ENCODE measurements around the gene PRKG1. TPM values are rescaled to one million over a fixed set of nuclear protein-coding genes. Genes with fewer than 3 reads are reported as not detected.

PRKG1 gene
- total and polyA plus RNA-seq, 2 donors (not counting 1 experiment from before 2014, with no cell fraction given): 45.8 to 71.8 TPM

DNA sequence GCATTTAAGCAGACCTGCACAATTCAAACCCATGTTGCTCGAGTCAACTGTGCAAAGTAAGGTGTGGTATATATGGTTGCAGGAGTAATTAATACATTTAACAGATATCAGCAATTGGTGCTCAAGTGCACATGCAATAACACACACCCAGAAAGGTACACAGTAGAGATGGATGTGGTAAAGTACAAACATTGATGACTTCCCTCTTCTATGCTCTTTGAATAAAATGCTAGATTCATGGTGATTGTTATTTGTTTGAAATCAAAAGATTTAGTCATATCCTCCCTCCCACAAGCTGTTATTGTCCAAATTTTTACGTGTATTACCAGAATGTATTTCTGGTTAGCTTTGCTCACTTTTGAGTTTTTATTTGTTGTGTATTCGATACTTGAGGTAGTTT, 887.1 kb downstream of the PRKG1 start:
- Histone ChIP-seq H3K4me2 (ENCODE audit: extremely low read depth, insufficient read depth, low read length) (no peak overlapping the region), H3K27me3 (ENCODE audit: control insufficient read depth, insufficient read depth, low read length) (no peaks in the 10 kb centered on the region), H3K36me3 (ENCODE audit: control insufficient read depth, insufficient read depth, low read length) (no peaks in the 10 kb centered on the region), H3K4me1 (ENCODE audit: control insufficient read depth, extremely low read depth, insufficient read depth, low read length) (peaks cover 2% of the 10 kb centered on the region), H2AFZ (ENCODE audit: low read length) (no peak overlapping the region), H3K79me2 (ENCODE audit: control insufficient read depth, insufficient read depth, low read length) (no peaks in the 10 kb centered on the region), H3K9me3 (ENCODE audit: control insufficient read depth, insufficient read depth, low read depth, low read length) (no peaks in the 10 kb centered on the region), H3K9ac (ENCODE audit: insufficient read depth, low read length) (no peak overlapping the region), H3K4me3 (replicated peaks in 1 of 4; ENCODE audit: control extremely low read depth in 1 of 4, insufficient read depth in 1 of 4, low read depth in 3 of 4, low read length in 4 of 4) (no peak overlapping the region), H3K27ac (ENCODE audit: insufficient read depth, low read length) (no peak overlapping the region), H4K20me1 (ENCODE audit: control insufficient read depth, extremely low read depth, insufficient read depth, low read length) (no peaks in the 10 kb centered on the region)
- TF ChIP-seq EZH2 (IDR thresholded peaks at IDR 0.05; ENCODE audit: low read length, missing control alignments): no peak
- TF ChIP-seq, protein P1, sequence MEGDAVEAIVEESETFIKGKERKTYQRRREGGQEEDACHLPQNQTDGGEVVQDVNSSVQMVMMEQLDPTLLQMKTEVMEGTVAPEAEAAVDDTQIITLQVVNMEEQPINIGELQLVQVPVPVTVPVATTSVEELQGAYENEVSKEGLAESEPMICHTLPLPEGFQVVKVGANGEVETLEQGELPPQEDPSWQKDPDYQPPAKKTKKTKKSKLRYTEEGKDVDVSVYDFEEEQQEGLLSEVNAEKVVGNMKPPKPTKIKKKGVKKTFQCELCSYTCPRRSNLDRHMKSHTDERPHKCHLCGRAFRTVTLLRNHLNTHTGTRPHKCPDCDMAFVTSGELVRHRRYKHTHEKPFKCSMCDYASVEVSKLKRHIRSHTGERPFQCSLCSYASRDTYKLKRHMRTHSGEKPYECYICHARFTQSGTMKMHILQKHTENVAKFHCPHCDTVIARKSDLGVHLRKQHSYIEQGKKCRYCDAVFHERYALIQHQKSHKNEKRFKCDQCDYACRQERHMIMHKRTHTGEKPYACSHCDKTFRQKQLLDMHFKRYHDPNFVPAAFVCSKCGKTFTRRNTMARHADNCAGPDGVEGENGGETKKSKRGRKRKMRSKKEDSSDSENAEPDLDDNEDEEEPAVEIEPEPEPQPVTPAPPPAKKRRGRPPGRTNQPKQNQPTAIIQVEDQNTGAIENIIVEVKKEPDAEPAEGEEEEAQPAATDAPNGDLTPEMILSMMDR (conservative IDR thresholded peaks at IDR 0.05 in 1 of 2, IDR thresholded peaks at IDR 0.05 in 1 of 2; ENCODE audit: low read depth in 1 of 2, low read length in 2 of 2): no peak
- DNase-seq (ENCODE audit: low read depth in 2 of 2): no peak

GRCh38 chr10:51964630-51965029, 890.3 kb downstream of the PRKG1 start:
- Histone ChIP-seq H3K4me2 (ENCODE audit: extremely low read depth, insufficient read depth, low read length) (no peak overlapping the region), H3K4me3 (replicated peaks in 1 of 4; ENCODE audit: control extremely low read depth in 1 of 4, insufficient read depth in 1 of 4, low read depth in 3 of 4, low read length in 4 of 4) (no peak overlapping the region), H2AFZ (ENCODE audit: low read length) (no peak overlapping the region), H3K9me3 (ENCODE audit: control insufficient read depth, insufficient read depth, low read depth, low read length) (no peaks in the 10 kb centered on the region), H3K79me2 (ENCODE audit: control insufficient read depth, insufficient read depth, low read length) (no peaks in the 10 kb centered on the region), H3K27ac (ENCODE audit: insufficient read depth, low read length) (no peak overlapping the region), H4K20me1 (ENCODE audit: control insufficient read depth, extremely low read depth, insufficient read depth, low read length) (no peaks in the 10 kb centered on the region), H3K9ac (ENCODE audit: insufficient read depth, low read length) (no peak overlapping the region), H3K4me1 (ENCODE audit: control insufficient read depth, extremely low read depth, insufficient read depth, low read length) (peaks cover 2% of the 10 kb centered on the region), H3K36me3 (ENCODE audit: control insufficient read depth, insufficient read depth, low read length) (no peaks in the 10 kb centered on the region), H3K27me3 (ENCODE audit: control insufficient read depth, insufficient read depth, low read length) (no peaks in the 10 kb centered on the region)
- TF ChIP-seq EZH2 (IDR thresholded peaks at IDR 0.05; ENCODE audit: low read length, missing control alignments): no peak
- TF ChIP-seq, protein P1 (conservative IDR thresholded peaks at IDR 0.05 in 1 of 2, IDR thresholded peaks at IDR 0.05 in 1 of 2; ENCODE audit: low read depth in 1 of 2, low read length in 2 of 2): no peak
- DNase-seq (ENCODE audit: low read depth in 2 of 2): peak in 1 of 2 donors; percentile 1

GRCh38 chr10:51965451-51965850, 891.2 kb downstream of the PRKG1 start:
- Histone ChIP-seq H3K4me3 (replicated peaks in 1 of 4; ENCODE audit: control extremely low read depth in 1 of 4, insufficient read depth in 1 of 4, low read depth in 3 of 4, low read length in 4 of 4) (no peak overlapping the region), H3K9me3 (ENCODE audit: control insufficient read depth, insufficient read depth, low read depth, low read length) (no peaks in the 10 kb centered on the region), H3K4me1 (ENCODE audit: control insufficient read depth, extremely low read depth, insufficient read depth, low read length) (peaks cover 2% of the 10 kb centered on the region), H3K9ac (ENCODE audit: insufficient read depth, low read length) (no peak overlapping the region), H3K4me2 (ENCODE audit: extremely low read depth, insufficient read depth, low read length) (no peak overlapping the region), H3K27me3 (ENCODE audit: control insufficient read depth, insufficient read depth, low read length) (no peaks in the 10 kb centered on the region), H3K79me2 (ENCODE audit: control insufficient read depth, insufficient read depth, low read length) (no peaks in the 10 kb centered on the region), H2AFZ (ENCODE audit: low read length) (no peak overlapping the region), H3K27ac (ENCODE audit: insufficient read depth, low read length) (no peak overlapping the region), H4K20me1 (ENCODE audit: control insufficient read depth, extremely low read depth, insufficient read depth, low read length) (no peaks in the 10 kb centered on the region), H3K36me3 (ENCODE audit: control insufficient read depth, insufficient read depth, low read length) (no peaks in the 10 kb centered on the region)
- TF ChIP-seq, protein P1 (conservative IDR thresholded peaks at IDR 0.05 in 1 of 2, IDR thresholded peaks at IDR 0.05 in 1 of 2; ENCODE audit: low read depth in 1 of 2, low read length in 2 of 2): no peak
- no peak for DNase-seq (ENCODE audit: low read depth in 2 of 2)
